ENCODE measurements around the gene TET1. TPM values are rescaled to one million over a fixed set of nuclear protein-coding genes. Genes with fewer than 3 reads are reported as not detected.
"Not testable (repeated sequence)": the region's sequence is repeated elsewhere in the genome, so short reads cannot be mapped to it uniquely, and the experiment has no call there.

TET1 gene
- total RNA-seq, 1 experiment from 2014 or later = 1.2 TPM

- intact Hi-C loops (cut with micrococcal nuclease; ENCODE audit: unreplicated experiment) = no loop called here
- no peaks in the 10 kb centered on the region for H3K27me3 Mint-ChIP-seq (ENCODE audit: unreplicated experiment)
- H3K9me3 Mint-ChIP-seq (ENCODE audit: low read depth, unreplicated experiment) = no peaks in the 10 kb centered on the region
- no TSS peak for BruUV-seq (replicated peaks)
- no peak for TF ChIP-seq CTCF (IDR thresholded peaks at IDR 0.05; ENCODE audit: unreplicated experiment)
- no peak overlapping the region for H3K27ac Mint-ChIP-seq (ENCODE audit: unreplicated experiment)
- CTCF ChIA-PET = interaction anchor here (0.6 to 0.7 kb wide), 2 partner anchors 45 to 514 kb away, joined by 3 to 4 read pairs; no protein-coding TSS in a partner anchor
- no peak for DNase-seq
- H3K36me3 Mint-ChIP-seq (ENCODE audit: insufficient read depth, unreplicated experiment) = no peaks in the 10 kb centered on the region
- no peak overlapping the region for H3K4me3 Mint-ChIP-seq (ENCODE audit: low read depth, unreplicated experiment)
- H3K4me1 Mint-ChIP-seq (ENCODE audit: low read depth, unreplicated experiment) = no peaks in the 10 kb centered on the region
Observed at GRCh38 chr10:68606918-68607317, 46.8 kb downstream of the TET1 start.

- H3K27me3 Mint-ChIP-seq (ENCODE audit: unreplicated experiment); DNase-seq; BruUV-seq (replicated peaks); CTCF ChIA-PET; H3K9me3 Mint-ChIP-seq (ENCODE audit: low read depth, unreplicated experiment); H3K27ac Mint-ChIP-seq (ENCODE audit: unreplicated experiment); intact Hi-C loops (cut with micrococcal nuclease; ENCODE audit: unreplicated experiment); H3K4me1 Mint-ChIP-seq (ENCODE audit: low read depth, unreplicated experiment); H3K4me3 Mint-ChIP-seq (ENCODE audit: low read depth, unreplicated experiment); H3K36me3 Mint-ChIP-seq (ENCODE audit: insufficient read depth, unreplicated experiment): not testable (repeated sequence)
Observed at GRCh38 chr10:68610023-68610422, 49.9 kb downstream of the TET1 start.

GRCh38 chr10:68611227-68611626 is 51.1 kb downstream of the TET1 start:
- DNase-seq = no peak
- Mint-ChIP-seq H3K4me3 (ENCODE audit: low read depth, unreplicated experiment) (no peak overlapping the region), H3K4me1 (ENCODE audit: low read depth, unreplicated experiment) (no peaks in the 10 kb centered on the region), H3K9me3 (ENCODE audit: low read depth, unreplicated experiment) (no peaks in the 10 kb centered on the region), H3K27me3 (ENCODE audit: unreplicated experiment) (no peaks in the 10 kb centered on the region), H3K36me3 (ENCODE audit: insufficient read depth, unreplicated experiment) (no peaks in the 10 kb centered on the region), H3K27ac (ENCODE audit: unreplicated experiment) (no peak overlapping the region)
- CTCF ChIA-PET = no interaction called here
- no peak for TF ChIP-seq CTCF (IDR thresholded peaks at IDR 0.05; ENCODE audit: unreplicated experiment)
- intact Hi-C loops (cut with micrococcal nuclease; ENCODE audit: unreplicated experiment) = no loop called here
- BruUV-seq (replicated peaks) = no TSS peak

GRCh38 chr10:68613974-68614373 is 53.8 kb downstream of the TET1 start:
- H3K27me3 Mint-ChIP-seq (ENCODE audit: unreplicated experiment); H3K36me3 Mint-ChIP-seq (ENCODE audit: insufficient read depth, unreplicated experiment); H3K27ac Mint-ChIP-seq (ENCODE audit: unreplicated experiment); intact Hi-C loops (cut with micrococcal nuclease; ENCODE audit: unreplicated experiment); H3K4me3 Mint-ChIP-seq (ENCODE audit: low read depth, unreplicated experiment); DNase-seq; H3K4me1 Mint-ChIP-seq (ENCODE audit: low read depth, unreplicated experiment); H3K9me3 Mint-ChIP-seq (ENCODE audit: low read depth, unreplicated experiment); BruUV-seq (replicated peaks): not testable (repeated sequence)
- CTCF ChIA-PET = interaction anchor here (1.7 kb wide), 1 partner anchor 12 kb away, joined by 5 read pairs; no protein-coding TSS in a partner anchor

DNA sequence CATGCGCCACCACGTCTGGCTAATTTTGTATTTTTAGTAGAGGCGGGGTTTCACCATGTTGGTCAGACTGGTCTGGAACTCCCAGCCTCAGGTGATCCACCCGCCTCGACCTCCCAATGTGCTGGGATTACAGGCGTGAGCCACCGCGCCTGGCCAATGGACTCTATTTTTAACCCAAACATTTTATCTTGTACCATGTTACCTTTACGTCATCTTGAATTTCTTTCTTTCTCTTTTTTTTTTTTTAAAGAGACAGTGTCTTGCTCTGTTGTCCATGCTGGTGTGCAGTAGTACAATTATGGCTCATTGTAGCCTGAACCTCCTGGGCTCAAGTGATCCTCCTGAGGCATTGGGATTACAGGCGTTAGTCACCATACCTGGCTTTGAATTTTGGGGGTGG is 57.6 kb downstream of the TET1 start:
- H3K4me1 Mint-ChIP-seq (ENCODE audit: low read depth, unreplicated experiment); CTCF ChIA-PET; DNase-seq; intact Hi-C loops (cut with micrococcal nuclease; ENCODE audit: unreplicated experiment); H3K27ac Mint-ChIP-seq (ENCODE audit: unreplicated experiment); H3K4me3 Mint-ChIP-seq (ENCODE audit: low read depth, unreplicated experiment); BruUV-seq (replicated peaks); H3K36me3 Mint-ChIP-seq (ENCODE audit: insufficient read depth, unreplicated experiment); H3K27me3 Mint-ChIP-seq (ENCODE audit: unreplicated experiment); H3K9me3 Mint-ChIP-seq (ENCODE audit: low read depth, unreplicated experiment): not testable (repeated sequence)

DNA sequence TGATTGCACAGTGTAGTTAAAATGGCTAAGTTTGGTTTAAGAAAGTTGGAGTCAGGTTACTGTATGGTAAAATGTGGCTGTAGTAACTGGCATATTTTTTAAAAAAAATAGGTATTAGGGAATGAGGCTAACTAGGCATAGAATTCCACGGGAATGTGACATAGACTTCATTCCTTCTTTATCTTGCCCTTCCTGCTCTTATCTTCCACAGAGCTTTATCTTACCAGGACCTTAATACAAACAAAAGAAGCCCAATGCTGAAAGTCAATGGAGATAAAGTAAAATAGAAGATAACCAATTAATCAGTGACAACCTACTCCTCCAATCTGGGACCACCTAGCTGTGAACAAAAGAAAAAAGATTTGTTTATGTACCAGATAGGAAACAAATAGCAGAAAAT is 58.1 kb downstream of the TET1 start:
- Mint-ChIP-seq H3K36me3 (ENCODE audit: insufficient read depth, unreplicated experiment) (no peaks in the 10 kb centered on the region), H3K4me3 (ENCODE audit: low read depth, unreplicated experiment) (no peak overlapping the region), H3K9me3 (ENCODE audit: low read depth, unreplicated experiment) (no peaks in the 10 kb centered on the region), H3K4me1 (ENCODE audit: low read depth, unreplicated experiment) (peaks cover 8% of the 10 kb centered on the region), H3K27ac (ENCODE audit: unreplicated experiment) (no peak overlapping the region), H3K27me3 (ENCODE audit: unreplicated experiment) (no peaks in the 10 kb centered on the region)
- no peak for TF ChIP-seq CTCF (IDR thresholded peaks at IDR 0.05; ENCODE audit: unreplicated experiment)
- no peak for DNase-seq
- CTCF ChIA-PET = no interaction called here
- BruUV-seq (replicated peaks) = no TSS peak
- intact Hi-C loops (cut with micrococcal nuclease; ENCODE audit: unreplicated experiment) = no loop called here
